ENCODE measurements around the gene HHAT. TPM values are rescaled to one million over a fixed set of nuclear protein-coding genes. Genes with fewer than 3 reads are reported as not detected.

HHAT gene
- polyA plus RNA-seq, 10 donors: 3.5 to 6.0 (median 4.5) TPM

DNA sequence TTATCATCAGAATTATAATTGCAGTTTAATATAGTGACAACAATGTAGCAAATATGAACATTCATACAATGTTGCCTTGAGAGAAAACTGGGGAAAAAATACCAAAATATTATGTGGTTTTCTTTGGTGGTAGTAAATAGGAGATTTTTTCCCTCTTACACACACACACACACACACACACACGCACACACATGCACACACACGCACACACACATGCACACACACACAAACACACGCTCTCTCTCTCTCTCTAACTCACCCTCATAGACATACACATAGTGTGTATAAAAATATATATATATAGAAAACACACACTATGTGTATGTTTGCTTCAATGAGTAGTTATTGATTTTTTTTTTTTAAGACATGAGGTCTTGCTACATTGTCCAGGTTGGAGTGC is 211.6 kb downstream of the HHAT start:
- no peak for DNase-seq

DNA sequence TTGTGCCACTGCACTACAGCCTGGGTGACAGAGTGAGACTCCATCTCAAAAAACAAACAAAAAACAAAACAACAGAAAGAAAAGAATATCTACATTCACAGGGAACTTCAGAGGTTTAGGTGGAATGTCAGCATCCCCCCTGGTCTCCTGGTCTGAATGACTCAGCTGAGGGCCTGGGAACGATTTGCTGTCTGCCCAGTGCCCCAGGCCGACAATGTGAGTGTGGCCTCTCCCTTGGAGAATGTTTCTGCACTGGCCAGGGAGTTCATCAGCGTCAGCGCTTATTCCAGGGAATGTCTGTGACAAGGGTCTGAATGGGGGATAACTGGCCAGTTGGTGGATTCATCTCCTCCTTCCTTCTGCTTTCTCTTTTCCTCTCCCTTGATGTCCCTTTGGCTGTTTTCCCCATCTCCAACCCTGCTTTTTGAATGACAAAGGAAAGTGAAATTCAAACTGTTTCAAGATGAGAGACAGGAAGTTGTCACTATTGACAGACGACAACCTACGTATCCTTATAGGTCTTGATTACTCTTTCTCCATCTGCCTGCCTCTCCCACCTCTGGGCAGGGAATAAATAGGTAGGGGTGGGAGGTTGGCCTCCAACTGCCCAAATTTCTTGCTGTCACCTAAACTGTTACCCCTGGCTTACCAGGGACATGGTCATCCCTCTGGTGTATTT is 213.1 kb downstream of the HHAT start:
- no peak for DNase-seq

DNA sequence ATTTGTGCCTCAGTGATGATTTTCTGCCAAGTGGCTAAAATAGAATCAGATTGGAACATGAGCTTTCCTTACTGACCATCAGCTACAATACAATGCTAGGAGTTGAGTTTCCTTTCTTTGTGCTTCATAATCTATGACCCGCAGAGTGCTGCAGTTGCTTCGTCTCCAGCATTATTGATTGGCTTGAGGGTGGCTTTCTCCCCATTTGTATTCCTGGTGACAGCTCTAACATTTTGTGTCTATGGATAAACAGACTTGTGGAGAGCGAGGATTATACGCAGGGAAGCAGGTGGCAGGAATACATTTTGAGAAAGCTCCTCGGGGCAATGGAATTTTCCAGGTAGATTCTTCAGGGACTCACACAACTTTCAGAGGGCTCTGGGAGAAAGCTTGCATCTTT is 223.2 kb downstream of the HHAT start:
- DNase-seq: no peak

DNA sequence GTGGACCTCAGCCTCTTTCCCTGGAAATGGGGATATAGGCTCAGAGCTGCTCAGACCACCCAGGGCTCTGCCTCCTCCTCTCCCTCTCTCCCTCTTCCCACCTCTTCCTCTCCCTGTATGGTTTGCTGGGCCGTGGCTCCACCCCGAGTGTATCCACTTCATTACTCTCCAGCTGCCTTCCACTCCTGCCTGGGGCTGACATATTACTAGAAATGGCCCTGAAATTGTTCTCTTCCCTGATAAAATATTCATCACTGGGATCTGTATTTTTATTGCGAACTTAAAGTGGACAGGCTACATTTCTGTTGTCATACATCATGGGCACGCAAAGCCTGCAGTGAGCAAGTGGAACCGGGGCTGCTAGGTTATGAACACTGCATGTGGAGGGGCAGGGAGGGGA is 225.0 kb downstream of the HHAT start:
- DNase-seq: no peak

DNA sequence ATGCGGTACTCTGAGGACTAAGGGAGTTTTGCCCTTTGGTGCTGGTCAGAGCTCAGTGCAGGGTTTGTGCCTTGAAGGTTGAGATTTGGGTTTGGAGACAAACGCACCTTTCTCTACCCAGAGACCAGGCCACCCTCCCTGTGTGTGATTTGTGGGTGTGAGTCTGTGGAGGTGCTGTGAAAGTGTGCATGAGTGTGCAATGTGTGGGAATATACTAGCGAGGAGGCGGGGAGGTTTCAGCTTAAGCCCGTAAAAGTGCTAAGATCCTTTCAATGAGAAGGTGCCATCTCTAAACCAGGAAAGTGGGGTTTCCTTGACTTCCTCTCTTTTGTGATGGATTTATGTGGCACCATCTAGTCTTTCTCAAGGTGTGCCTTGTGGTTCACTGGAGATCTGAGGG is 225.7 kb downstream of the HHAT start:
- no peak for DNase-seq

DNA sequence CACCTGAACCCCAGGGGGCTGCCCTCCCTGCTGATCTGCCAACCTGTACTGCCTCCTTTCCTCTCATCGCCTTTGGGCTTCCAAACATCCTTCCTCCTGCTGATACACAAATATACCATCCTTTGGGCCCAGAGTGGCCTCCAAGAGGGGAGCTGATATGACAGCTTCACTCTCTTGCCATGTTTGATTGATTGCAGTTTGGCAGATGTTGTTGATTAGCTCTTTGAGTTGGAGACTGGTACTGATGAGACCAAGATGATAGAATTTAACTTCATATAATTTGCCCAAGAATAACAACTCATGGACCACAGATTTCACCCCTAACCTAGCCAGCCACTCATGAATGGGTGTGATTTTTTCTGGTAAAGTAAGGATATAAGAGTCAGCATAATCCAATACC is 227.8 kb downstream of the HHAT start:
- no peak for DNase-seq

DNA sequence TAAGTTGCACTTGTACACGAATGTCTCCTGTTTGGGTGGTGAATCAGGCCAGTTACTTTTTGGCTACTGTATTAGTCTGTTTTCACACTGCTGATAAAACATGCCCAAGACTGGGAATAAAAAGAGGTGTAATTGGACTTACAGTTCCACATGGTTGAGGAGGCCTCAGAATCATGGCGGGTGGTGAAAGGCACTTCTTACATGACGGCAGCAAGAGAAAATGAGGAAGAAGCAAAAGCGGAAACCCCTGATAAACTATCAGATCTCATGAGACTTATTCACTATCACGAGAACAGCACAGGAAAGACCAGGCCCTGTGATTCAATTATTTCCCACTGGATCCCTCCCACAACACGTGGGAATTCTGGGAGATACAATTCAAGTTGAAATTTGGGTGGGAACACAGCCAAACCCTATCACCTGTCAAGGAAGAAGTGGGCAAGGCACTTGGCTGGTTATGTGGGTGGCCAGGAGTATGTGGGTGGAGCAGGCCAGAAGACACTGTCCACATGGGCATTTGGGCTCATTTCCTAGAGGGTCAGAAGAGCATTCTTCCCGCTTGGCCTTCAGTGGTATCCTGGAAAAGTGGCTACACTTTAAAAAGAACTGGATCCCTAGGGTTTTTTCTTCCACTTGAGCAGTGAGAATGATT is 228.8 kb downstream of the HHAT start:
- DNase-seq: no peak

DNA sequence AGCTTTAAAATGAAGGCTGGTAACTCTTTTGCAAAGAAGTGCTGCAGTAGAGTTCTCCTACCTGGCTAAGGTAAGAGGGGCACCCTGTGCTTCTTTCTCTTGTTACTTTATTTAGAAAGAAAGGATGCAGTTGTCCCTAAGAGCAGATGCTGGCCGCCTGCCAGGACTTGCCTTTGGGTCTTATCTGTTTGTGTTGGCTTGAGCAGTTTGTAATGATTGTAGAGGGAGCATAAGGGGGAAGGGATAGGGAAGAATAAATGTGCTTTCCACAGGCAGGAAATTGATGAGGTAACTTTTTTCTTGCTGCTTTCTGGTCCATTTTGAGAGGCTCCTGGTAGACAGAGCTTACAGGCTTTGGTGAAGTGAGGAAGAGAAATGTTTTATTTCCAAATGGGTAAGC is 229.6 kb downstream of the HHAT start:
- DNase-seq: peak in 1 of 3 donors; percentile 35

DNA sequence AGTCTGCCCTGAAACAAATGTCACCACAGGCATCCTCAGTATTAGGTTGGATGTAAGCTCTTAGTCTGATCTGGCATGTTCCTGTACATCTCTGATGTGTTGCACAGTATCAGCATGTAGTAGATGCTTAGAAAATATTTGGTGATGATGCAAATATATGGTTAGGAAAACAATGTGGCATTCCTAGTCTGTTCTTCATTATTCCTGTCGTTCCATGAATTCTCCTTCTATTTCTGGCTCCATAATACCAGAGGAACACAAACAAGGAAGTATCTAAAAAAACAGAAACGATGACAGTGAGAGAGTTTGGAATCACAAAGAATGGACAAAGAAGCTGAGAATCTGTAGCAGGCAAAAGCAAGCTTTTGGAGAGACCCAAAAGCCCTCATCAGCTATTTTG is 236.6 kb downstream of the HHAT start:
- no peak for DNase-seq

DNA sequence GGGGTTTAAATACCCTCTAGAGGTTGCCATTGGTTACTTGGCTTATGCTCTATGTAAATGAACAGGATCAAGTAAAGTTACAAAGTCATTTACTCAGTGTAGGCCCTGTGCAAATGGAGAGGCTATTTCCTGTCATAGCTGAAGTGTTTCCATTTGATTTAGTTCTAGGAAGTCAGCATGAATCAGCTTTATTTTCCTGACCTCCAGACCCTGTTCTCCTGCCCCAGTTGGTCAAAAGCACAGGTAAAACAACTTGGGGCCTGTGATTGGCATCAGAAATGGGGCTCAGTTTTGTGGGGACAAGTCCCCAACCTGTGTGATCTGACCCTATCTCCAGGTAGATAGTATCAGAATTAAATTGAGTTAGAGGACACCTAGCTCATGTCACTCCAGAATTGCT is 239.9 kb downstream of the HHAT start:
- DNase-seq: no peak

DNA sequence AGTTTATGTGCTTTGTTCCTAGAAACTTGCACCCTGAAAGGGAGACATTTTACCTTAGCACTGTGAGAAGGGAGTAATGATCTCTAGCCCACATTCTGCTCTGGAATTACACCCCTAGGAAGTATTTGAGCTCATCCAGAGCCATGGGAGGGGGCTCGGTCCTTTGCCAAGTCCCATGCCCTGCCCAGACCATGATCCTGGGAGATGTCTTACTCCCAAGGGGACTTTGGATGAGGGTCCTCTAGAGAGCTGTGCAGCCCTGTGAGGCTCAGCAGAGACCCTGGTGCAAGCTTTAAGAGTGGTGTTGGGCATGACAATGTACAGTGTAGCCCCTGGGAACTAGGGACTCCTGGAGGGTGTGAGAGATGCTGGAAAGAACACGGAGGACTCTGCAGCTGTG is 241.4 kb downstream of the HHAT start:
- DNase-seq: no peak

DNA sequence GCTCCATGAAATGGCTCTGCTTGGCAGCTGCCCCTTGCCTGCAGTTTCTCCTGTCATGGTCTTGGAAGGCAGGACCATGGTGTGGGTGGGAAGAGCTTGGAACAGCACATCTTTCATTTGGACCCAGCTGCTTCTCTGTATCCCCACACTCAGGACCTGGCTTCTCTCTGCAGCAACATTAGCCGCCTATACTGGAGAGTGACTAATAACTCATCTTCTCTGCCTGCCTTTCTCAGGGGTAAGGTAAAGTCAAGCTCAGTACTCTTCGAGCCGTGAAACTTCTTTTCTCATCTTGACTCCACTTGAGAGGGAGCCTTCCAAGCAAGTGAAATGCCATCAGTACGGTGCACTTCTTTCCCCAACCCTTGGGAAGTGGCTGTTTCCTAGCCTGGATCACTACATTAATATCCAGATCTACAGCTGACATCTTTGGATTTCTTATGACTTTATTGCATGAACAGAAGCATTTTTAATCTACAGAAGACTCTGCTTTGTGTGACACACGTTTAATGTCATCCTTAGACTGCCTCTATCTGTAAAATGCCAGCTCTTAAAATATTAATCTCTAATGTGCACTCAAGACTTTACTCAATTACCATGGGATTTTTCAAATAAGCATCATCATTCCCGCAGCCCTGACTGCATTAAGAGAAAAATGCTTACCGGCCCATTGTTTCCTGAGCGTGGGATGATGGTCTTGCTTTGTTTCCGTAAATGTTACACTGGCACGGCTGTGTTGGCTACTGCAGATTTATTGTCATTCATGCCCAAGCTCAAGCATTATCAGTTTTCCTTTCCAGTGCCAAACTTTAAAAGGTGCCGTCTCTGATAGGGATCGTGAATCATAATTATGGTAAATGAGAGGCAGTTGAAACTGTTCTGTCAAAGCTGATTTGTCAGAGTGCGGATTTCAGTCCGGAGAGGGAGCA is 242.9 kb downstream of the HHAT start:
- DNase-seq: no peak

DNA sequence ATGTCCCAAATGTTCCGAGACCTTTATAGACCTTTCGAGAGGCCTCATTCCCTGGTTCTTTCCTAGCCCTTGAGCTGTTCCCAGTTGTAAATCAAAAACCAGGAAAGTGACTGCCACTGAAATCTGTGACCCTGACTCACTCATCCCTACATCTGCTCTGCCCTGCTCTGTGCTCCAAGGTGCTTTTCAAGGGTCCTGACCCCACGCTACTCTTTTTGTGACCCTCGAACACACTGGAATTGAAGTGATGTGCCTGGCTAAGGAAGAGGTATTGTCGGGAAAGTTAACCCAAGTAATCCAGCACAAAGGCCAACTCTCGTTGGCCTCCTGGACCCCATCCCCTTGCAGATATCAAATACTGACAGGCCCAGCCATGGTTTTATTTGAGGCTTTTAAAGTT is 244.4 kb downstream of the HHAT start:
- DNase-seq: no peak

DNA sequence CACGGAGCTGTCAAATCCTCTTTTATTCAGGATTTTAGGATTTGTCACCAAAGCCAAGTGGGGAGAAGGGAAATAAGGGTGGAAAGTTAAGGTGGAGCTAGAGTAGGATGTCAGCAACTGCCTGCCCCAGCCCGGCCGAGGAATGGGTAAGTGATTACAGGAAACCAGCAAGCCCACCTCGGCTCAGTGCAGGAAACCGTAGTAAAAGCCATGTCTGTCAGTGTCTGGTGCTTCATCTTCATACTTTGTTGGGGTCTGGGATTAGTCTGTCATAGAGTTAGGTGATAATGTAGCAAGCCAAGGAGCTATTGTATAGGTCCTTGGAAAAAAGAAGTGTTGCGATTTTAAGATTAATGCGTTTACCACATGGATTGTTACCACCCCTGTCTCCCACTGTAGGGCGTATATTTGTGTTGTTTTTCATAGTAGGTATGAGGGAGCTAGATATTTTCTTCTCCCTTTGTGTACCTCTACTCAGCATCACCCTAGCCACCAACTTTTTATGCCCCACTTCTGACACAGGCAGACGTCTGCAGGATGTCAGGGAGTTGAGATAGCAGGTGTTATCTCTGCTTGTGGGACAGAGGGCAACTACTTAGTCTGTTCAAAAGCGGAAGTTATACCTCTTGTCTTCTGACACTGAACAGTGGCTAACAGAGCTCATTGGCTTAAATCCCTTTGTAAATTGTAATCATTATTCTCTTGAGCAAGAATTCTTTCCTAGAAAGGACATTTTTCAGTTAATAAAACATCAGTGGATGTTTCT is 253.7 kb downstream of the HHAT start:
- DNase-seq: no peak

DNA sequence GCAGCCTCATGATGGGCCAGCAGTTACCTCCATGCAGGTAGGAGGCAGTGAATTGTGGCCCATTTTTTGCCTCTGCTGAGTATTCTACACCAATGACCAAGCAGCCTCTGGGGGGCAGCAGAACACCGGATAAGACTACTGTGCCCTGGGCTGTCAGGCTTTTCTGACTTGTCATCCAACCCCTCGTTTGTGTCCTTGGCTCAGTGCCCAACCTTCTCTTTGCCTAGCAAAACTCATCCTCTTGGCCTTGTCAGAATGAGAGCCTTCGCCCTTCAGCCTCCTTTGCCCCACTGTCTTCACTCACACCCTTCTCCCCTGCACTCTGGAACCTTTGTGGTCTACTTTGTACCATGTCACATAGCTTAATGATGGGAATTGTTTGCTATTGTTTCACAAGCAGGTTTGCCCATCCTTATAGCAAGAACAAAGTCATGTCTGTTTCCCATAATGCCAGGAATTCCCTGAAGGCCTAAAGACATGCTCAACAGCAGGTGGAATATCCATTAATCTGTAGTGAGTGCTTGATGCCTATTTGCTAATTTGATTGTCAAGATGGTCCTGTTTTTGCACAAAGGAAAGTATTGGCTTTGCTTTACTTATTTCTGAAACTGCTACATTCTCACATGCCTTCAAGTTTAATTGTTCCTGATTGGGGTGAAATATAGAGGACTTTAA is 255.9 kb downstream of the HHAT start:
- DNase-seq: peak; percentile 63 to 81 (median 80)

DNA sequence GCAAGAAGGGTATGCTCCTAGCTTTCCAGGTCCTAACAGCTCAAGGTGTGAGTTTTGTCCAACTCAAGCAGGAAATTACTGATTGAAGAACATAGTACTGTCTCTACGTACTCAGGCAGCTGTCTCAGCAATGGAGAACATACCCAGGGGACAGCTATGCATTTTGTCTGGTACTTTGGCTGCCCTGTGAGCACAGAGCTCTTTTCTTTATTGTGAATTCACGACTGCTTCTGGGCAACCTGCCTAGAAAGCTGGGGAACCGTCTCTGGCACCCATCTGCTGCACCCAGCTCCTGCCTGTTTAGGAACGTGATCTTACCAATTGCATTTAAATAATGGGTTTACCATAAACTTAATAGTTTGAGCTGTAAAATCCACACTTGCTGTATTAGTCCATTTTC is 258.1 kb downstream of the HHAT start:
- DNase-seq: peak in 1 of 3 donors; percentile 52

DNA sequence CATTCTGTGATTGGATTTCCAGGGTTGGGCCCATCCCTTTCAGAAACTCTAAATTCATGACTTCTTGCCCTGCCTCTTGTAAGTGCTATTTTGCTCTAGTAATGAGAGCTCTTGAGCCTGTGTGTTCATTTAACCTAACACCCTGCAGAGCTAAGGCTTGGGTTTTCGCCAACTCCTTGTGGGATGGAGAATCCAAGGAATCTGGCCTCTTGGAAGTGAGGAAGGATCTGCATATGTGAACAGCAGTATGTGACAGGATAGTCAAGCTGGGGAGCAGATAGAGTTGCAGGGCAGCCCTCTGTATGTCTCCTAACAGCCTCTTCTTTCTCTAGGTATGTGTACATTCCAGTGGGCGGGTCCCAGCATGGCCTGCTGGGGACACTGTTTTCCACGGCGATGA is 258.9 kb downstream of the HHAT start:
- DNase-seq: peak in 1 of 3 donors; percentile 62

DNA sequence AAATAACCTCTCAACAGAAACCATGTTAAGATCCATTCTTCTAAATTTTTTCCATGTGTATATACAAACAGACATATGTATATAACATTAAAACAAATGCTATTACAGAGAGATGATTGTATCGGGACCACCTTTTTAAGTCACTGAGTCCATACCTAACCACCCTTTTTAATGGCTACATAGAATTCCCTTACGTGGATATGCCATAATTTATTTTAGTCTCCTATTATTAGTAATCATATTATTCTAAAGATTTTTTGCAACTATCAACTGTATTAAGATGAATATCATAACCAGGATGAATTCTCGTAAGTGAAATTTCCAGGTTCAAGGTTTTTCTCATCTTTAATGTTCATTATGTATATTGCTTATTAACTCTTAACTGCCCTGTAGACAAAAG is 259.7 kb downstream of the HHAT start:
- DNase-seq: no peak

DNA sequence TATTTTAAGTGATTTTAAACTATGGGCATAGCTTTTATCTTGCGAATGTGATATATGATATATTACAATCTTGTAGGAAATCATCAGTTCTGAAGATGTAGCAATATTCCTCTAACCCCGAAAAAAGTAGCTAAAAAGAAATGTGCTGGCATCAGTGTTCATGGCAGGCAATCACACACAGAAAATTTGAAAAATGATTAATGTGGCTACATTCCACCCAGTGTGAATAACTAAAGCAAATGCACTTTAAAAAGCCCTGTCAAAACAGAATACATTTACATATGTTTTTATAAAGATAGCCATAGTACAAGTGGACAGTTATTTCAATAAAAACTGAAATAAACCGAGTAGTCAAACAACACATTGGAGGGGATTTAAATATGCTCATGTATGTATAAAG is 260.2 kb downstream of the HHAT start:
- DNase-seq: no peak

DNA sequence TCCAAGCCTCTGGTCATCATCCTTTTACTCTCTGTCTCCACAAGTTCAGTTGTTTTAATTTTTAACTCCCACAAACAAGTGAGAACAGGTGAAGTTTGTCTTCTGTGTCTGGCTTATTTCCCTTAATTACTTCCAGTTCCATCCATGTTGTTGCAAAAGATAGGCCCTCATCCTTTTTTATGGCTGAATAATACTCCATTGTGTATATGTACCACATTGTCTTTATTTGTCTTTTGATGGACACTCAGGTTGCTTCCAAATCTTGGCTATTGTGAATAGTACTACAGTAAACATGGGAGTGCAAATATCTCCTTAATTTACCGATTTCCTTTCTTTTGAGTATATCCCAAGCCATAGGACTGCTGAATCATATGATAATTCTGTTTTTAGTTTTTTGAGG is 262.5 kb downstream of the HHAT start:
- no peak for DNase-seq

DNA sequence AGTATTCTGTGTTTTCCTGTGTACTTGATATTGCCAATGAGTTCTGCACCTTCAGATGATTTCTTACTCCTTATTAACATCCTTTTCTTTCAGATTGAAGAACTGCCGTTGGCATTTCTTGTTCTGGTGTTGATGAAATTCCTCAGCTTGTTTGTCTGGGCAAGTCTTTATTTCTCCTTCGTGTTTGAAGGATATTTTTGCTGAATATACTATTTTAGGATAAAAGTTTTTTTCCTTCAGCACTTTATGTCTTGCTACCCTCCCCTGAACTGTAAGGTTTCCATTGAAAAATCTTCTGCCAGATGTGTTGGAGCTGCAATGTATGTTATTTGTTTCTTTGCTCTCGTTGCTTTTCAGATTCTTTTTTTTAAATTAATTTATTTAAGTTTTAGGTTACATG is 265.9 kb downstream of the HHAT start:
- DNase-seq: no peak
